Epithelial cell of proximal tubule (primary cell): ENCODE results near the gene RIC3. TPM values are rescaled to one million over a fixed set of nuclear protein-coding genes. Genes with fewer than 3 reads are reported as not detected.

ENCODE experiments used
- DNase-seq: peaks from one replicate; pipeline ENCODE4 v3.0.0-alpha.2; 2011; ENCODE audit warnings: low read depth
- H3K4me3 ChIP-seq: 2 replicates; pipeline ENCODE4 v1.5.1; 2011; ENCODE audit warnings: low read depth, mild to moderate bottlenecking, low read length
- total RNA-seq: library from RNA; depleted of rRNA; stranded (reverse); fragments of >200 nt; gene quantifications from 2 replicates; pipeline ENCODE4 v1.2.3, GENCODE V29; 2015
- TF ChIP-seq, protein P1 (sequence below): conservative IDR thresholded peaks from 2 replicates; pipeline ENCODE4 v1.5.1; 2012; ENCODE audit warnings: low read depth, mild to moderate bottlenecking, low read length

The RIC3 gene
- total RNA-seq, 1 donor from 2014 or later: 0.92 TPM

- TF ChIP-seq, protein P1, sequence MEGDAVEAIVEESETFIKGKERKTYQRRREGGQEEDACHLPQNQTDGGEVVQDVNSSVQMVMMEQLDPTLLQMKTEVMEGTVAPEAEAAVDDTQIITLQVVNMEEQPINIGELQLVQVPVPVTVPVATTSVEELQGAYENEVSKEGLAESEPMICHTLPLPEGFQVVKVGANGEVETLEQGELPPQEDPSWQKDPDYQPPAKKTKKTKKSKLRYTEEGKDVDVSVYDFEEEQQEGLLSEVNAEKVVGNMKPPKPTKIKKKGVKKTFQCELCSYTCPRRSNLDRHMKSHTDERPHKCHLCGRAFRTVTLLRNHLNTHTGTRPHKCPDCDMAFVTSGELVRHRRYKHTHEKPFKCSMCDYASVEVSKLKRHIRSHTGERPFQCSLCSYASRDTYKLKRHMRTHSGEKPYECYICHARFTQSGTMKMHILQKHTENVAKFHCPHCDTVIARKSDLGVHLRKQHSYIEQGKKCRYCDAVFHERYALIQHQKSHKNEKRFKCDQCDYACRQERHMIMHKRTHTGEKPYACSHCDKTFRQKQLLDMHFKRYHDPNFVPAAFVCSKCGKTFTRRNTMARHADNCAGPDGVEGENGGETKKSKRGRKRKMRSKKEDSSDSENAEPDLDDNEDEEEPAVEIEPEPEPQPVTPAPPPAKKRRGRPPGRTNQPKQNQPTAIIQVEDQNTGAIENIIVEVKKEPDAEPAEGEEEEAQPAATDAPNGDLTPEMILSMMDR: no peak
- H3K4me3 ChIP-seq: no peak overlapping the region
- DNase-seq: no peak
These were observed 62.1 kb downstream of the RIC3 start for GRCh38 chr11:8106679-8107078.

GRCh38 chr11:8105666-8106065, 63.2 kb downstream of the RIC3 start:
- no peak overlapping the region for H3K4me3 ChIP-seq
- DNase-seq: no peak
- TF ChIP-seq, protein P1: no peak

GRCh38 chr11:8105133-8105532, 63.7 kb downstream of the RIC3 start:
- TF ChIP-seq, protein P1: no peak
- no peak overlapping the region for H3K4me3 ChIP-seq
- no peak for DNase-seq

GRCh38 chr11:8103909-8104308, 64.9 kb downstream of the RIC3 start:
- H3K4me3 ChIP-seq: no peak overlapping the region
- no peak for DNase-seq
- TF ChIP-seq, protein P1: no peak

GRCh38 chr11:8102965-8103364, 65.9 kb downstream of the RIC3 start:
- TF ChIP-seq, protein P1: no peak
- no peak for DNase-seq
- no peak overlapping the region for H3K4me3 ChIP-seq

GRCh38 chr11:8102296-8102915, 66.4 kb downstream of the RIC3 start:
- no peak overlapping the region for H3K4me3 ChIP-seq
- no peak for DNase-seq
- TF ChIP-seq, protein P1: no peak

DNA sequence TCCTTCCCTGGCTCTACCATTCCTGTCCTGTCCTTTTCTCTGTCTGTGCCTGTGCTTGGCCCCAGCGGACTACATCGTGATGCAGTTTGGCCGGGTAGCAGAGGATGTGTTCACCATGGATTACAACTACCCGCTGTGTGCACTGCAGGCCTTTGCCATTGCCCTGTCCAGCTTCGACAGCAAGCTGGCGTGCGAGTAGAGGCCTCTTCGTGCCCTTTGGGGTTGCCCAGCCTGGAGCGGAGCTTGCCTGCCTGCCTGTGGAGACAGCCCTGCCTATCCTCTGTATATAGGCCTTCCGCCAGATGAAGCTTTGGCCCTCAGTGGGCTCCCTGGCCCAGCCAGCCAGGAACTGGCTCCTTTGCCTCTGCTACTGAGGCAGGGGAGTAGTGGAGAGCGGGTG, 67.4 kb downstream of the RIC3 start:
- no peak for DNase-seq
- TF ChIP-seq, protein P1: no peak
- no peak overlapping the region for H3K4me3 ChIP-seq
